H9 (cell line): ENCODE results near the gene TMEM115. TPM values are rescaled to one million over a fixed set of nuclear protein-coding genes. Genes with fewer than 3 reads are reported as not detected.
A peak's percentile ranks its signal among the peaks of the same experiment; 100 is the strongest.

Experiments
- DNase-seq: peaks from one replicate; pipeline ENCODE4 v3.0.0-alpha.2; 2017
- H2AFZ ChIP-seq: one replicate; pipeline ENCODE4 v1.6.1; 2013; ENCODE audit warnings: mild to moderate bottlenecking, low read length, control low read depth, moderate library complexity
- H2AK5ac ChIP-seq: 2 replicates; pipeline ENCODE4 v1.6.1; 2013; ENCODE audit warnings: low read length, control low read depth, mixed read lengths; ENCODE audit not compliant: insufficient read length
- H2BK120ac ChIP-seq: one replicate; pipeline ENCODE4 v1.6.1; 2013; ENCODE audit warnings: low read depth, mild to moderate bottlenecking, low read length, control low read depth, inconsistent platforms; ENCODE audit not compliant: poor library complexity, severe bottlenecking
- H2BK12ac ChIP-seq: 2 replicates; pipeline ENCODE4 v1.6.1; 2013; ENCODE audit warnings: low read length, control low read depth, mixed read lengths, low read depth; ENCODE audit not compliant: insufficient read length
- H2BK15ac ChIP-seq: 2 replicates; pipeline ENCODE4 v1.6.1; 2013; ENCODE audit warnings: low read depth, low read length, control low read depth
- H2BK20ac ChIP-seq: one replicate; pipeline ENCODE4 v1.6.1; 2013; ENCODE audit warnings: low read depth, mild to moderate bottlenecking, low read length, control low read depth, inconsistent platforms; ENCODE audit not compliant: poor library complexity, severe bottlenecking
- H2BK5ac ChIP-seq: 2 replicates; pipeline ENCODE4 v1.6.1; 2013; ENCODE audit warnings: low read length, control low read depth, mixed read lengths; ENCODE audit not compliant: insufficient read length
- H3K14ac ChIP-seq: 2 replicates; pipeline ENCODE4 v1.6.1; 2013; ENCODE audit warnings: low read length, control low read depth; ENCODE audit not compliant: insufficient read depth
- H3K18ac ChIP-seq: 2 replicates; pipeline ENCODE4 v1.6.1; 2013; ENCODE audit warnings: low read depth, mild to moderate bottlenecking, mixed read lengths, low read length, control low read depth; ENCODE audit not compliant: insufficient read length
- H3K23ac ChIP-seq: 2 replicates; pipeline ENCODE4 v1.6.1; 2013; ENCODE audit warnings: low read length, control low read depth, mixed read lengths, low read depth; ENCODE audit not compliant: insufficient read length
- H3K23me2 ChIP-seq: 2 replicates; pipeline ENCODE4 v1.6.1; 2013; ENCODE audit warnings: low read depth, mild to moderate bottlenecking, mixed read lengths, low read length, control low read depth; ENCODE audit not compliant: insufficient read length, poor library complexity, severe bottlenecking
- H3K27ac ChIP-seq: 2 replicates; pipeline ENCODE4 v1.5.1; 2013; ENCODE audit warnings: low read length, control low read depth, mixed read lengths, low read depth; ENCODE audit not compliant: insufficient read length
- H3K27me3 ChIP-seq: 2 replicates; pipeline ENCODE4 v1.6.1; 2013; ENCODE audit warnings: low read length, control low read depth, inconsistent platforms; ENCODE audit not compliant: insufficient read depth
- H3K4ac ChIP-seq: 2 replicates; pipeline ENCODE4 v1.6.1; 2013; ENCODE audit warnings: low read depth, mild to moderate bottlenecking, control low read depth, inconsistent platforms, low read length, moderate library complexity
- H3K4me1 ChIP-seq: 2 replicates; pipeline ENCODE4 v1.6.1; 2013; ENCODE audit warnings: low read length, control low read depth, inconsistent platforms; ENCODE audit not compliant: insufficient read depth
- H3K4me2 ChIP-seq: 2 replicates; pipeline ENCODE4 v1.6.1; 2013; ENCODE audit warnings: low read length, control low read depth, mixed read lengths; ENCODE audit not compliant: insufficient read length, insufficient read depth
- H3K56ac ChIP-seq: 2 replicates; pipeline ENCODE4 v1.6.1; 2013; ENCODE audit warnings: low read depth, mild to moderate bottlenecking, mixed read lengths, low read length, control low read depth; ENCODE audit not compliant: insufficient read length
- H3K79me1 ChIP-seq: 2 replicates; pipeline ENCODE4 v1.6.1; 2013; ENCODE audit warnings: low read depth, mild to moderate bottlenecking, moderate library complexity, low read length, control low read depth, inconsistent platforms; ENCODE audit not compliant: insufficient read depth, poor library complexity, severe bottlenecking
- H3K79me2 ChIP-seq: 2 replicates; pipeline ENCODE4 v1.6.1; 2013; ENCODE audit warnings: low read length, control low read depth, inconsistent platforms; ENCODE audit not compliant: insufficient read depth
- H3K9ac ChIP-seq: 2 replicates; pipeline ENCODE4 v1.6.1; 2013; ENCODE audit warnings: low read length, control low read depth, mixed read lengths; ENCODE audit not compliant: insufficient read length; ENCODE audit errors: extremely low read depth
- H3K9me3 ChIP-seq: one replicate; pipeline ENCODE4 v1.6.1; 2013; ENCODE audit warnings: low read depth, low read length, inconsistent platforms; ENCODE audit not compliant: control insufficient read depth
- H3T11ph ChIP-seq: one replicate; pipeline ENCODE4 v1.6.1; 2013; ENCODE audit warnings: mild to moderate bottlenecking, low read length, control low read depth, inconsistent platforms
- H4K20me1 ChIP-seq: one replicate; pipeline ENCODE4 v1.6.1; 2013; ENCODE audit not compliant: control insufficient read depth, insufficient read length, insufficient read depth
- H4K5ac ChIP-seq: 2 replicates; pipeline ENCODE4 v1.6.1; 2013; ENCODE audit warnings: low read depth, mild to moderate bottlenecking, mixed read lengths, low read length, control low read depth; ENCODE audit not compliant: insufficient read length
- H4K8ac ChIP-seq: replicated peaks from 2 replicates; pipeline ENCODE4 v1.6.1; 2013; ENCODE audit warnings: low read length, control low read depth, mixed read lengths, low read depth; ENCODE audit not compliant: insufficient read length
- H4K91ac ChIP-seq: 2 replicates; pipeline ENCODE4 v1.6.1; 2013; ENCODE audit warnings: low read depth, mild to moderate bottlenecking, moderate library complexity, mixed read lengths, low read length, control low read depth; ENCODE audit not compliant: insufficient read length
- H3K27ac Mint-ChIP-seq, 3 experiments: 2 replicates in 2 of 3; 3 replicates in 1 of 3; pipeline ENCODE4 v1.8.0; 2020 to 2021; ENCODE audit warnings: mixed read lengths in 3 of 3, mild to moderate bottlenecking in 1 of 3, moderate library complexity in 1 of 3
- H3K27me3 Mint-ChIP-seq: 2 replicates; pipeline ENCODE4 v1.8.0; 2021; ENCODE audit warnings: low read depth, mild to moderate bottlenecking, moderate library complexity, mixed read lengths
- H3K36me3 Mint-ChIP-seq, 3 experiments: 2 replicates in 2 of 3; 3 replicates in 1 of 3; pipeline ENCODE4 v1.8.0; 2020 to 2021; ENCODE audit warnings: low read depth in 3 of 3, mixed read lengths in 3 of 3; ENCODE audit not compliant: insufficient read depth in 1 of 3
- H3K4me1 Mint-ChIP-seq, 2 experiments: 2 replicates each; pipeline ENCODE4 v1.8.0; 2020; ENCODE audit warnings: mixed read lengths in 2 of 2
- H3K4me3 Mint-ChIP-seq, 2 experiments: 2 replicates in 1 of 2; 3 replicates in 1 of 2; pipeline ENCODE4 v1.8.0; 2020 to 2021; ENCODE audit warnings: mild to moderate bottlenecking in 2 of 2, mixed read lengths in 2 of 2, moderate library complexity in 1 of 2
- H3K9me3 Mint-ChIP-seq, 2 experiments: 2 replicates in 1 of 2; 3 replicates in 1 of 2; pipeline ENCODE4 v1.8.0; 2020; ENCODE audit warnings: mild to moderate bottlenecking in 2 of 2, mixed read lengths in 2 of 2, moderate library complexity in 1 of 2
- CTCF ChIP-seq: fragments of 200-600 bp; sonication (generic); conservative IDR thresholded peaks from 3 replicates; pipeline ENCODE4 v1.8.0; 2021; ENCODE audit warnings: antibody characterized with exemption, mild to moderate bottlenecking
- WGBS: extraction: QIAGEN DNeasy Blood & Tissue Kit; methylation state at CpG from one replicate; pipeline ENCODE4 v1.1.7; 2013; ENCODE audit warnings: missing lambda C conversion rate, low lambda C conversion rate, mixed read lengths; ENCODE audit not compliant: insufficient read length; ENCODE audit errors: extremely low coverage; 5-methylcytosine and 5-hydroxymethylcytosine counted together
- total RNA-seq: library from RNA; stranded (reverse); gene quantifications from 2 replicates; pipeline ENCODE4 v1.2.1, GENCODE V29; 2021

TMEM115 gene
- total RNA-seq, 1 experiment from 2014 or later, result 32.3 TPM

GRCh38 chr3:50325497-50326181 lies 33.7 kb downstream of the TMEM115 start:
- no peak overlapping the region for H2BK120ac ChIP-seq
- H3K27me3 Mint-ChIP-seq, result no peaks in the 10 kb centered on the region; the same call in 1 of the 2 replicates
- H2BK5ac ChIP-seq, result no peak overlapping the region
- H3K4me3 Mint-ChIP-seq, result peak overlapping the region; percentile 88 to 96; a peak in 2 of 5 replicates
- peaks cover 23% of the 10 kb centered on the region for H3K23me2 ChIP-seq
- H4K8ac ChIP-seq, result no peak overlapping the region
- no peak for TF ChIP-seq CTCF
- no peak overlapping the region for H2AFZ ChIP-seq
- no peak overlapping the region for H2BK15ac ChIP-seq
- no peak overlapping the region for H3K4me2 ChIP-seq
- H3K36me3 Mint-ChIP-seq, result peaks cover 19 to 39% (median 22%) of the 10 kb centered on the region in 3 experiments
- no peaks in the 10 kb centered on the region for H3K9me3 ChIP-seq
- no peak overlapping the region for H3K18ac ChIP-seq
- peaks cover 6% of the 10 kb centered on the region for H3K79me1 ChIP-seq
- no peak overlapping the region for H3T11ph ChIP-seq
- H3K56ac ChIP-seq, result no peak overlapping the region
- no peak overlapping the region for H3K9ac ChIP-seq
- no peak overlapping the region for H2AK5ac ChIP-seq
- H3K9me3 Mint-ChIP-seq, result no peaks in the 10 kb centered on the region
- no peaks in the 10 kb centered on the region for H4K20me1 ChIP-seq
- H3K23ac ChIP-seq, result no peak overlapping the region
- no peak overlapping the region for H3K27ac ChIP-seq
- peaks cover 15 to 31% of the 10 kb centered on the region in 2 experiments for H3K4me1 Mint-ChIP-seq
- no peak overlapping the region for H3K14ac ChIP-seq
- no peaks in the 10 kb centered on the region for H3K27me3 ChIP-seq
- no peak overlapping the region for H4K91ac ChIP-seq
- DNase-seq, result no peak
- H2BK12ac ChIP-seq, result no peak overlapping the region
- H3K4me1 ChIP-seq, result peaks cover 6% of the 10 kb centered on the region; the same call in 1 of the 2 replicates
- no peak overlapping the region for H2BK20ac ChIP-seq
- peaks cover 4% of the 10 kb centered on the region; the same call in 1 of the 2 replicates for H3K79me2 ChIP-seq
- no peak overlapping the region for H4K5ac ChIP-seq
- H3K4ac ChIP-seq, result no peak overlapping the region
- WGBS, result no CpG with 5 or more reads among the region's 11 CpGs
- H3K27ac Mint-ChIP-seq, result no peak overlapping the region
